Stimulated activated CD4-positive, alpha-beta T cell treated with anti-CD3 and anti-CD28 coated beads, Interleukin-2, amount 100 ng/mL, for 4 hours (primary cell): ENCODE data around the gene SH2D4B.

ENCODE experiments used
- DNase-seq: peaks from one replicate; pipeline ENCODE4 v3.0.0-alpha.2; 2020; ENCODE audit warnings: low read depth

Gene SH2D4B

GRCh38 chr10:80537736-80538480 lies at the start of gene SH2D4B:
Gene SH2D4B, plus strand, starts transcription at chr10:80537902. Its CDS starts 430 bp downstream, at chr10:80538332.
- DNase-seq = no peak

- DNase-seq = no peak
Measured at GRCh38 chr10:80488539-80489066, 49.1 kb upstream of the SH2D4B start.

GRCh38 chr10:80489371-80490112 lies 48.2 kb upstream of the SH2D4B start:
- no peak for DNase-seq

GRCh38 chr10:80491251-80492102 lies 46.2 kb upstream of the SH2D4B start:
- no peak for DNase-seq

- DNase-seq = no peak
Measured at GRCh38 chr10:80492848-80493521, 44.7 kb upstream of the SH2D4B start.

GRCh38 chr10:80493522-80494051 lies 44.1 kb upstream of the SH2D4B start:
- DNase-seq = no peak

GRCh38 chr10:80496555-80497172 lies 41.0 kb upstream of the SH2D4B start:
- no peak for DNase-seq

GRCh38 chr10:80497187-80498077 lies 40.3 kb upstream of the SH2D4B start:
- DNase-seq = no peak

- no peak for DNase-seq
Measured at GRCh38 chr10:80498078-80498832, 39.4 kb upstream of the SH2D4B start.

- peak; percentile 37 for DNase-seq
Measured at GRCh38 chr10:80498833-80499741, 38.6 kb upstream of the SH2D4B start.

GRCh38 chr10:80500572-80501380 lies 36.9 kb upstream of the SH2D4B start:
- peak; percentile 24 for DNase-seq

GRCh38 chr10:80501381-80501912 lies 36.3 kb upstream of the SH2D4B start:
- DNase-seq = no peak

- no peak for DNase-seq
Measured at GRCh38 chr10:80501913-80502521, 35.7 kb upstream of the SH2D4B start.

- DNase-seq = no peak
Measured at GRCh38 chr10:80502621-80503583, 34.8 kb upstream of the SH2D4B start.

- DNase-seq = no peak
Measured at GRCh38 chr10:80503584-80504157, 34.0 kb upstream of the SH2D4B start.
